HG02840 (cell line): Measurements from ENCODE around the gene GPR119.
A peak's percentile ranks its signal among the peaks of the same experiment; 100 is the strongest.
"Not testable (repeated sequence)": the region's sequence is repeated elsewhere in the genome, so short reads cannot be mapped to it uniquely, and the experiment has no call there.

Experiments used
- ATAC-seq: cut with Tn5 transposase; IDR thresholded peaks from one replicate; pipeline ENCODE4 v1.9.1; 2021; ENCODE audit warnings: mild to moderate bottlenecking, moderate library complexity, moderate number of reproducible peaks; ENCODE audit not compliant: unreplicated experiment, low FRiP score

Gene GPR119

DNA sequence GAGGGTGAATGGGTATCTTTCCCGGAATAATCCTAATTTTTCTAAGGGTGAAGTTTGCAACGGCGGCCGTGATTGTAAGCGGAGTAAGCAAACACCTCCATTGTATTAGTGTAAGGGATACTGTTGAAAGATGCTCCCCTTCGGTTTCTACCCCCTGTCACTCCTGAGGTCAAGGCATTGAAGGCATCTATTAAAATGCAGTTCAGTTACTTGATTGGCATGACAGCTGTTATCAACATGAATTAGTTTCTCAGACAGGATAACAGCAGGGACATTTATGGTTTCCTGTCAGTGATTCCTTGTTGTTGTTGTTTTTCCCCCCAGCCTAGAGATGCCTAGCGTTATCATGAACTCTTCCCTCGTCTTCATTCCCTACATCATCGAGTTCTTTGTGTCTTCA is 45.2 kb downstream of the GPR119 start:
- ATAC-seq = no peak

GRCh38 chrX:130339408-130340222 is 45.9 kb downstream of the GPR119 start, which contains the start of gene SLC25A14:
Gene SLC25A14 (plus strand): TSS chrX:130339919. CDS start chrX:130340279, 360 bp downstream.
- peak; percentile 90 for ATAC-seq

DNA sequence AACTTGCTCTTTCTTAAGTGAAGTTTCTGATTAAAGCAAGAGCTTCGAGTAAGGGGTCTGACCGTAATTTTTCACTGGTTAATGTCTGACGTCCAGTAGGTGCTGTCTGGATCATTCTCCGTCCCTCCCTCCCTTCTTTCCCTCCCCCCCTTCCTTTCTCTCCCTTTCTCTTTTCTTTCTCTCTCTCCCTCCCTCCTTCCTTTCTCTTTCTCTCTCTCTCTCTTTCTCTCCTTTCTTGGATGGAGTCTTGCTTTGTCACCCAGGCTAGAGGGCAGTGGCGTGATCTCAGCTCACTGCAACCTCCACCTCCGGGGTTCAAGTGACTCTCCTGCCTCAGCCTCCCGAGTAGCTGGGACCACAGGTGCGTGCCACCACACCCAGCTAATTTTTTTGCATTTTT is 46.6 kb downstream of the GPR119 start:
- ATAC-seq = not testable (repeated sequence)

- no peak for ATAC-seq
Observed at GRCh38 chrX:130336531-130336930, 48.9 kb downstream of the GPR119 start.
